HEK293 (cell line): Measurements from ENCODE around the gene DLX2.

Experiments used
- CTCF ChIA-PET: fragments of 350-600 bp; formaldehyde crosslinking; extraction: SDS; loops from one replicate; lab custom pipeline; 2021; ENCODE audit warnings: antibody characterized with exemption; lab: Yijun Ruan, JAX
- POLR2A ChIA-PET: fragments of 300-600 bp; formaldehyde crosslinking; extraction: SDS; loops from one replicate; lab custom pipeline; 2020; ENCODE audit warnings: antibody characterized with exemption, inconsistent platforms; lab: Yijun Ruan, JAX
- H3K27ac ChIP-seq: fragments of 200-500 bp; sonication (Bioruptor generic); 2 replicates; pipeline ENCODE4 v1.5.1; 2014; ENCODE audit warnings: low read depth, low read length, control low read depth, inconsistent platforms; ENCODE audit errors: extremely low read depth
- H3K36me3 ChIP-seq, 2 experiments: fragments of 200-500 bp in 1 of 2; sonication (Bioruptor generic) in 1 of 2; 1 replicate in 1 of 2; 2 replicates in 1 of 2; pipeline ENCODE4 v1.5.1; 2014 to 2017; ENCODE audit warnings: inconsistent platforms in 2 of 2, low read length in 2 of 2; ENCODE audit not compliant: control insufficient read depth in 2 of 2, insufficient read depth in 1 of 2
- H3K4me1 ChIP-seq: fragments of 200-500 bp; sonication (Bioruptor generic); 2 replicates; pipeline ENCODE4 v1.5.1; 2014; ENCODE audit warnings: mild to moderate bottlenecking, low read length, inconsistent platforms; ENCODE audit not compliant: control insufficient read depth, insufficient read depth
- H3K4me3 ChIP-seq: 2 replicates; pipeline ENCODE4 v1.5.1; 2011; ENCODE audit warnings: low read depth, mild to moderate bottlenecking, control low read depth, low read length, moderate library complexity
- H3K9me3 ChIP-seq: fragments of 200-500 bp; sonication (Bioruptor generic); 2 replicates; pipeline ENCODE4 v1.5.1; 2014; ENCODE audit warnings: low read depth, low read length, inconsistent platforms; ENCODE audit not compliant: control insufficient read depth, insufficient read depth
- GLIS1 ChIP-seq: fragments of 450-650 bp; formaldehyde crosslinking; IDR thresholded peaks from 2 replicates; pipeline ENCODE4 v1.5.1; 2016; ENCODE audit warnings: missing biosample characterization, missing genetic modification characterization
- GLIS2 ChIP-seq: fragments of 450-650 bp; formaldehyde crosslinking; IDR thresholded peaks from 2 replicates; pipeline ENCODE4 v1.5.1; 2016; ENCODE audit warnings: missing biosample characterization, missing genetic modification characterization
- HIC1 ChIP-seq: fragments of 450-650 bp; formaldehyde crosslinking; IDR thresholded peaks from 2 replicates; pipeline ENCODE4 v1.5.1; 2016; ENCODE audit warnings: missing biosample characterization, missing genetic modification characterization
- MEIS1 ChIP-seq: sonication (generic); formaldehyde crosslinking; IDR thresholded peaks from 2 replicates; pipeline ENCODE4 v1.8.1; 2022; ENCODE audit warnings: missing genetic modification reagents, mild to moderate bottlenecking, borderline replicate concordance
- PBX3 ChIP-seq: sonication (generic); formaldehyde crosslinking; IDR thresholded peaks from 2 replicates; pipeline ENCODE4 v1.8.1; 2022; ENCODE audit warnings: mild to moderate bottlenecking, moderate library complexity, missing genetic modification reagents
- PRDM1 ChIP-seq: fragments of 450-650 bp; formaldehyde crosslinking; IDR thresholded peaks from 2 replicates; pipeline ENCODE4; 2016; ENCODE audit warnings: missing biosample characterization, missing genetic modification characterization
- REPIN1 ChIP-seq: fragments of 450-650 bp; formaldehyde crosslinking; IDR thresholded peaks from 2 replicates; pipeline ENCODE4 v1.5.1; 2017; ENCODE audit warnings: missing biosample characterization, missing genetic modification characterization, low read depth
- WT1 ChIP-seq: fragments of 450-650 bp; formaldehyde crosslinking; IDR thresholded peaks from 2 replicates; pipeline ENCODE4 v1.5.1; 2016; ENCODE audit warnings: missing biosample characterization, missing genetic modification characterization
- ZBTB7A ChIP-seq: fragments of 450-650 bp; formaldehyde crosslinking; IDR thresholded peaks from 2 replicates; pipeline ENCODE4 v1.5.1; 2016; ENCODE audit warnings: low read depth, missing biosample characterization, missing genetic modification characterization
- ZFP69B ChIP-seq: fragments of 450-650 bp; formaldehyde crosslinking; IDR thresholded peaks from 2 replicates; pipeline ENCODE4 v1.5.1; 2016; ENCODE audit warnings: missing biosample characterization, missing genetic modification characterization
- ZNF146 ChIP-seq: fragments of 450-650 bp; formaldehyde crosslinking; IDR thresholded peaks from 2 replicates; pipeline ENCODE4 v1.5.1; 2016; ENCODE audit warnings: missing biosample characterization, missing genetic modification characterization
- ZNF426 ChIP-seq: fragments of 450-650 bp; formaldehyde crosslinking; IDR thresholded peaks from 2 replicates; pipeline ENCODE4 v1.5.1; 2017; ENCODE audit warnings: missing biosample characterization, missing genetic modification characterization, mild to moderate bottlenecking, inconsistent platforms, moderate library complexity
- ZNF704 ChIP-seq: fragments of 450-650 bp; formaldehyde crosslinking; IDR thresholded peaks from 2 replicates; pipeline ENCODE4 v1.5.1; 2016; ENCODE audit warnings: missing biosample characterization, missing genetic modification characterization
- ZNF768 ChIP-seq: fragments of 450-650 bp; formaldehyde crosslinking; IDR thresholded peaks from 2 replicates; pipeline ENCODE4 v1.5.1; 2018; ENCODE audit warnings: missing biosample characterization, mild to moderate bottlenecking, missing genetic modification characterization
- TF ChIP-seq, protein P1 (sequence below): fragments of 450-650 bp; formaldehyde crosslinking; IDR thresholded peaks from 2 replicates; pipeline ENCODE4 v1.5.1; 2017; ENCODE audit warnings: missing biosample characterization, missing genetic modification characterization
- TF ChIP-seq, protein P2 (sequence below): fragments of 450-650 bp; IDR thresholded peaks from 2 replicates; pipeline ENCODE4 v1.5.1; 2018; ENCODE audit warnings: missing biosample characterization, missing genetic modification characterization
- TF ChIP-seq, protein P3 (sequence below): fragments of 450-650 bp; formaldehyde crosslinking; conservative IDR thresholded peaks from 2 replicates; pipeline ENCODE4 v1.5.1; 2016; ENCODE audit warnings: low read depth, missing biosample characterization, missing genetic modification characterization
- TF ChIP-seq, protein P4 (sequence below): fragments of 450-650 bp; formaldehyde crosslinking; IDR thresholded peaks from 2 replicates; pipeline ENCODE4 v1.5.1; 2016; ENCODE audit warnings: missing biosample characterization, missing genetic modification characterization

The DLX2 gene

DNA sequence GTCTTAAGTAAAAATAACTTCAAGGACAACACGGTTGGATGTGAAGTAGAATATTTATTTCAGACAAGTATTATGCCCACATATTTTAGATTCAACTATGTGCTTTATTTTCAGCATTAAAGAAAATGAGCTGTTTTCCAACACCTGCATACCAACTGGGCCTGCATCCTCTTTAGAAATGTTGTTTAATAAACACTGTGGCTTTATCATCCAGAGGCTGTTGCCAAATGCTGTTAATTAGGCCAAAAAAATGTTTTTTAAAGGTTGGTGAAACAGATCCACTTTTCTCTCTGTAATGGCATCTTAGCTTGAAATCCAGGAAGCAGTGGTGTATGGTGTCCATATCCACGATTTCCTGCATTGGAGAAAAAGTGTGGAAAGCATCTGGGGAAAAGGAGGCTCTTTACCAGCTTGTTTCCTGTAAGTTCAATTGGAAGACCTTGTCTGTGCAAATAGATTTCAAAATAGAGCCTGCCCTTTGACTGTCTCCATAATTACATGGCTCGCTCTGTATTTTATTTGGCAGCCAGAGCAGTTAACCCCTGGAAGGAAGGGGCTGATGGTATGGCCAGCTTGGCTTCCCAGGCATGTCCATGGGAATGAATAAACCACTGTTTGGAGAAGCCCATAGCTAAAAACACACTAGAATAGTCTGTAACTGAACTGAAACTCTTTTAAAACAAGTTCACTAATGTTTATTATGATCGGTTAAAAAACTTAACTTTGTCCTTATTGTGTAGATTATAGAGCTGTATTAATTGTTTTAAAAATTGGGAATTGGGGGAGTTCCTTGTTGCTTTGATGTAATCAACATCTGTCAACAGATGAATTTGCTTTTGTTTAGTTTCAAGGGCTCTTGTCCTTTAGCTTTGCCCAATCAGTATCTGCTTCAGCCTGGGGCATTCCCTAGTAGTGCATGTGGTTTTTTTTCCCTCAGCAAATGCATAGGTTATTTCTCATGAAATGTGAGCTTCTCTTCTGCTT, 50.4 kb downstream of the DLX2 start (continued):
- no peak for TF ChIP-seq HIC1 (tag by site-specific recombination)
- TF ChIP-seq, all 188 proteins: peak for 19

DNA sequence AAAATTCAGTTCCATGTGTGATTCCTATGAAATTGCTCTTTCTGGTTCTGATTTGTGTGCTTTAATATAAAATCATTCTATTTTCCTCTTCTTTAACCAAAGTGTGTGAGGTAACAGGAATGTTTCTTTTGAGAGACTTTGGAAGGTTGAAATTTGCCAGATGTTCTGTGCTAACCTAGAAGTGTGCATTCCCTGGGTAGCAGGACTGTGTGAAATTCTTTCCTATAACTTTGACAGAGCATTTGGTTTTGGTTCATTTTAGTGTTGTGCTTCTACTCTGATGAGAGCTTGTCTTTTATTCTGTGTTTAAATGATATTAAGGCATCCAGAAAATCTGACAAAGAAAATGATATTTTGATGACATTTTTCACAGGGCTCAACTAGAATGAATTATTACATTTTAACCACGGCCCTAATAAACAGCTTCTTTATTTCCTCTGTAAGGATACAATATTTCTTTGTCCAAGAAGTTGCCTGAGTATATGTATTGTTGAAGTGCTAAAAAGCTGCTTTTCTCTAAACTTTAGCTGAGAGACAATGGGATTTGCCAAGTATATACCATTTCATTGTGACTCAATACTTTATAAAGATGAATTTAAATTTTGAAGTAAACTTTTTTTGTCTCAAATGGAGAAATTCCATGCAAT, 52.1 kb downstream of the DLX2 start:
- TF ChIP-seq PBX3 (CRISPR knock-in tag) (no peak), ZNF704 (tag by site-specific recombination) (no peak), ZFP69B (no peak), ZBTB7A (tag by site-specific recombination) (no peak), REPIN1 (tag by site-specific recombination) (no peak), WT1 (tag by site-specific recombination) (no peak), GLIS2 (tag by site-specific recombination) (no peak), PRDM1 (tag by site-specific recombination) (no peak), ZNF146 (tag by site-specific recombination) (no peak), ZNF426 (no peak), GLIS1 (tag by site-specific recombination) (no peak), MEIS1 (CRISPR knock-in tag) (no peak), ZNF768 (no peak)
- TF ChIP-seq, protein P1, sequence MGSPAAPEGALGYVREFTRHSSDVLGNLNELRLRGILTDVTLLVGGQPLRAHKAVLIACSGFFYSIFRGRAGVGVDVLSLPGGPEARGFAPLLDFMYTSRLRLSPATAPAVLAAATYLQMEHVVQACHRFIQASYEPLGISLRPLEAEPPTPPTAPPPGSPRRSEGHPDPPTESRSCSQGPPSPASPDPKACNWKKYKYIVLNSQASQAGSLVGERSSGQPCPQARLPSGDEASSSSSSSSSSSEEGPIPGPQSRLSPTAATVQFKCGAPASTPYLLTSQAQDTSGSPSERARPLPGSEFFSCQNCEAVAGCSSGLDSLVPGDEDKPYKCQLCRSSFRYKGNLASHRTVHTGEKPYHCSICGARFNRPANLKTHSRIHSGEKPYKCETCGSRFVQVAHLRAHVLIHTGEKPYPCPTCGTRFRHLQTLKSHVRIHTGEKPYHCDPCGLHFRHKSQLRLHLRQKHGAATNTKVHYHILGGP (tag by site-specific recombination) = no peak
- TF ChIP-seq, protein P2, sequence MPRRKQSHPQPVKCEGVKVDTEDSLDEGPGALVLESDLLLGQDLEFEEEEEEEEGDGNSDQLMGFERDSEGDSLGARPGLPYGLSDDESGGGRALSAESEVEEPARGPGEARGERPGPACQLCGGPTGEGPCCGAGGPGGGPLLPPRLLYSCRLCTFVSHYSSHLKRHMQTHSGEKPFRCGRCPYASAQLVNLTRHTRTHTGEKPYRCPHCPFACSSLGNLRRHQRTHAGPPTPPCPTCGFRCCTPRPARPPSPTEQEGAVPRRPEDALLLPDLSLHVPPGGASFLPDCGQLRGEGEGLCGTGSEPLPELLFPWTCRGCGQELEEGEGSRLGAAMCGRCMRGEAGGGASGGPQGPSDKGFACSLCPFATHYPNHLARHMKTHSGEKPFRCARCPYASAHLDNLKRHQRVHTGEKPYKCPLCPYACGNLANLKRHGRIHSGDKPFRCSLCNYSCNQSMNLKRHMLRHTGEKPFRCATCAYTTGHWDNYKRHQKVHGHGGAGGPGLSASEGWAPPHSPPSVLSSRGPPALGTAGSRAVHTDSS (tag by site-specific recombination) = no peak
- TF ChIP-seq, protein P3, sequence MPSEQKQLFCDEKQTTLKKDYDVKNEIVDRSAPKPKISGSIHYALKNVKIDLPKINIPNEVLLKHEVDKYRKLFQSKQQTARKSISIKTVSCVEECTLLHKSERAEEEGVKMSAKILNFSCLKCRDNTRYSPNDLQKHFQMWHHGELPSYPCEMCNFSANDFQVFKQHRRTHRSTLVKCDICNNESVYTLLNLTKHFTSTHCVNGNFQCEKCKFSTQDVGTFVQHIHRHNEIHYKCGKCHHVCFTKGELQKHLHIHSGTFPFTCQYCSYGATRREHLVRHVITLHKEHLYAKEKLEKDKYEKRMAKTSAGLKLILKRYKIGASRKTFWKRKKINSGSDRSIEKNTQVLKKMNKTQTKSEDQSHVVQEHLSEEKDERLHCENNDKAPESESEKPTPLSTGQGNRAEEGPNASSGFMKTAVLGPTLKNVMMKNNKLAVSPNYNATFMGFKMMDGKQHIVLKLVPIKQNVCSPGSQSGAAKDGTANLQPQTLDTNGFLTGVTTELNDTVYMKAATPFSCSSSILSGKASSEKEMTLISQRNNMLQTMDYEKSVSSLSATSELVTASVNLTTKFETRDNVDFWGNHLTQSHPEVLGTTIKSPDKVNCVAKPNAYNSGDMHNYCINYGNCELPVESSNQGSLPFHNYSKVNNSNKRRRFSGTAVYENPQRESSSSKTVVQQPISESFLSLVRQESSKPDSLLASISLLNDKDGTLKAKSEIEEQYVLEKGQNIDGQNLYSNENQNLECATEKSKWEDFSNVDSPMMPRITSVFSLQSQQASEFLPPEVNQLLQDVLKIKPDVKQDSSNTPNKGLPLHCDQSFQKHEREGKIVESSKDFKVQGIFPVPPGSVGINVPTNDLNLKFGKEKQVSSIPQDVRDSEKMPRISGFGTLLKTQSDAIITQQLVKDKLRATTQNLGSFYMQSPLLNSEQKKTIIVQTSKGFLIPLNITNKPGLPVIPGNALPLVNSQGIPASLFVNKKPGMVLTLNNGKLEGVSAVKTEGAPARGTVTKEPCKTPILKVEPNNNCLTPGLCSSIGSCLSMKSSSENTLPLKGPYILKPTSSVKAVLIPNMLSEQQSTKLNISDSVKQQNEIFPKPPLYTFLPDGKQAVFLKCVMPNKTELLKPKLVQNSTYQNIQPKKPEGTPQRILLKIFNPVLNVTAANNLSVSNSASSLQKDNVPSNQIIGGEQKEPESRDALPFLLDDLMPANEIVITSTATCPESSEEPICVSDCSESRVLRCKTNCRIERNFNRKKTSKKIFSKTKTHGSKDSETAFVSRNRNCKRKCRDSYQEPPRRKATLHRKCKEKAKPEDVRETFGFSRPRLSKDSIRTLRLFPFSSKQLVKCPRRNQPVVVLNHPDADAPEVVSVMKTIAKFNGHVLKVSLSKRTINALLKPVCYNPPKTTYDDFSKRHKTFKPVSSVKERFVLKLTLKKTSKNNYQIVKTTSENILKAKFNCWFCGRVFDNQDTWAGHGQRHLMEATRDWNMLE (tag by site-specific recombination) = no peak
- TF ChIP-seq, protein P4, sequence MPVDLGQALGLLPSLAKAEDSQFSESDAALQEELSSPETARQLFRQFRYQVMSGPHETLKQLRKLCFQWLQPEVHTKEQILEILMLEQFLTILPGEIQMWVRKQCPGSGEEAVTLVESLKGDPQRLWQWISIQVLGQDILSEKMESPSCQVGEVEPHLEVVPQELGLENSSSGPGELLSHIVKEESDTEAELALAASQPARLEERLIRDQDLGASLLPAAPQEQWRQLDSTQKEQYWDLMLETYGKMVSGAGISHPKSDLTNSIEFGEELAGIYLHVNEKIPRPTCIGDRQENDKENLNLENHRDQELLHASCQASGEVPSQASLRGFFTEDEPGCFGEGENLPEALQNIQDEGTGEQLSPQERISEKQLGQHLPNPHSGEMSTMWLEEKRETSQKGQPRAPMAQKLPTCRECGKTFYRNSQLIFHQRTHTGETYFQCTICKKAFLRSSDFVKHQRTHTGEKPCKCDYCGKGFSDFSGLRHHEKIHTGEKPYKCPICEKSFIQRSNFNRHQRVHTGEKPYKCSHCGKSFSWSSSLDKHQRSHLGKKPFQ (tag by site-specific recombination) = no peak
- CTCF ChIA-PET = interaction anchor here (0.6 to 1.7 kb wide), 4 partner anchors 8 to 99 kb away, joined by 3 to 7 read pairs (median 3); no protein-coding TSS in a partner anchor
- Histone ChIP-seq H3K4me3 (no peak overlapping the region), H3K9me3 (no peaks in the 10 kb centered on the region), H3K27ac (no peak overlapping the region), H3K4me1 (peaks cover 19% of the 10 kb centered on the region), H3K36me3 (no peaks in the 10 kb centered on the region)
- POLR2A ChIA-PET = interaction anchor here (0.6 to 1.3 kb wide), 2 partner anchors 45 to 63 kb away, joined by 4 read pairs; no protein-coding TSS in a partner anchor
